ENCODE measurements around the gene MYRIP.
"Not testable (repeated sequence)": the region's sequence is repeated elsewhere in the genome, so short reads cannot be mapped to it uniquely, and the experiment has no call there.

The MYRIP gene

DNA sequence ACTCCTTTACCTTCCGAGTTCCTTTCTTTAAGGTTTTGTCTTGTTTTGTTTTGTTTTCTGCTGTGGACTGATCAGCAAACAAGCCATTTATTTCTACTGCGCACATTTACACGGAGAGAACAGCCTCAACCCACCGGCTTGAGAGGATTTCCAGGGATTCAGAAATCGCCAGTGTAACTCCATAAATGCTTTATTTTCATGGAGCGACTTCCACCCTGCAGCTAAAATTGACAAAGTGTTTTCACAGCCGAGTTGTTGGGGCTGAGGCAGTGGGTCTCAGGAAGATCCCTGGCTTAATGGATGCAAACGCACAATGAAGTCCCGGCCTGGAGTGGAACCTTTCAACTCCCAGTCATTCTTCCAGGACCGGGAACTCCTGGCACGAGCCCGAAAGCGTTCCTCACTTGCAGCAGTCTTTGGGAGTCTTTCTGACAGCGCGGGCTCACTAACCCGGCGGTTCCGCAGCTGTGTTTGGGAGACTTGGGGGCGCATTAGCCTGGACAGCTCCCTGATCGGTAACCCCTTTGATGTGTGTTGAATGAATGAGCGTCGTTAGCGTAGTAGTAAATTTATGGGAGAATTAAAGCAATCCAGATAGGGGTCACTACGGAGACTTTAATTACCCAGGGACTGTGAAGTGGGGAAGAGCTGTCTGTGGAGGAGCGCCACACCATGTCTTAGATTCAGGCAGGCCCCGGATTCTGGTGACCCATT lies 785 bp upstream of the MYRIP start:
- no peak for DNase-seq (ENCODE audit: low spot score)

DNA sequence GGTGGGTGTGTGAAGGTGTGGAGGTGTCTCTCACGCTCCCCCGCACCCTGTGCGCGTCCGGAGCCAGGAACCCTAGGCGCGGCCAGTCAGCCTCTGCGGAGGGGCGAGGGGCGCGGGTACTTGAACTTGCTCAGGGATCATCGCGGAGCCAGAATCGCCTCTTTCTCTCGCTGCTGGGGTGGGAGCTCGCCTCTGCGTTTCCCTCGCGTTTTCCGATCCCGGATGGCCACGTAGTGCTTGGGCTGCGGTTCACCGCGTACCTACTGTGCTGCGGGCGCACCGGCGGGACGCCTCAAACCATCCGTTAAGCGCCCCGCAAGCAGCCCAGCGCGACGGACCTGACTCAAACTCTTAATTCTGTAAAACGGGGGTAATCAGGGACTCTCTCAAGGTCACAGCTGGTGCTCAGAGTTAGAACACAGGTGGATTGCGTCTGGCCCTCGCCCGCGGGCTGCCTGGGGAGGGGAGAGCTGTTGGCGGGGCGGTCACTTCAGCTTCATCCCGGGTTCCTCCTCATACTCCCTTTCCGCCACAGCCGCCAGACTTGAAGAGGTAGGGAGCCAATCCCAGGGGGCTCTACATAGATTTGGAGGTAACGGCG lies 686 bp downstream of the MYRIP start:
- DNase-seq (ENCODE audit: low spot score), result no peak

DNA sequence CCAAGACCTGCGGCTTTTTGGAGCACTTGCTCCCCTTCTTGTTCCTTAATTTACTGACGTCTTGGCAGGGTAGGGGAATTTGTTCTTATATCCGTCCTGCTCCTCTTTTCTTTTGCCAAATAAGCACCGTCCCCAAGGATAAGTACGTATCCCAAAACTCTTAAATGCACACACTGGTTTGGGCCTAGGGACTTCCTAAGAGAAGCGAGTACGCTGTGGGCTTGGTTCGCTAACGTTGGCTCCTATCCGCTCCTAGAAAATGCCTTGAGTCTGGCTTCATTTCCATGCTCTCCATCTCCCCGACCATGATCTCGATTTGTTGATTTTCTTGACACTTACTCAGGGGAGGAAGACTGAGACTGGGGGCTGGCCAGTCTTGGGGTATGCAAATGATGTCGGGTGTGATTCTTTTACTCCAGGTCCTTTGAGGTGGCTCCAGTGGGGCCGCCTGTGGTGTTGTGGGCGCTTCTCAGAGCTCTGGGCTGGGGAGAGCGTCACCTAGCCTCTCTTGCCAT lies 1.3 kb downstream of the MYRIP start:
- DNase-seq (ENCODE audit: low spot score), result no peak

DNA sequence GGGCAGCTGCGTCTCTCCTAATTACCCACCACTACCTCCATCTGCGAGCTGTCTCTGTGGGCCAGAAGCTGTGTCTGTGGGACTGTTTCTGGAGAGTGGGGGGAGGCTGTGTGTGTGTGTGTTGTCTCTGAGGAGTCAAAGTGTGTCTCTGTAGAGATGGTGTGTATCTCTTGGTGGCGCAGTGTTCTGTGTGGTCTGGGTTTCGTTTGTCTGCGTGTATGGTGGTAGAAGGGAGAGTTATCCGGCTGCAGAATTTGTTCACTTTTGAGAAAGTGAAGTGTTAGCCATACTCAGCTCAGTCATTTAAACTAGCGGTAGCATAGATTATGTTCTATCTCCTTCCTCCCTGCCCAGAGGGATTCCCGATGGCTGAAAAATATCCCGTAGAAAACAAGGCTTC lies 2.2 kb downstream of the MYRIP start:
- no peak for DNase-seq (ENCODE audit: low spot score)

DNA sequence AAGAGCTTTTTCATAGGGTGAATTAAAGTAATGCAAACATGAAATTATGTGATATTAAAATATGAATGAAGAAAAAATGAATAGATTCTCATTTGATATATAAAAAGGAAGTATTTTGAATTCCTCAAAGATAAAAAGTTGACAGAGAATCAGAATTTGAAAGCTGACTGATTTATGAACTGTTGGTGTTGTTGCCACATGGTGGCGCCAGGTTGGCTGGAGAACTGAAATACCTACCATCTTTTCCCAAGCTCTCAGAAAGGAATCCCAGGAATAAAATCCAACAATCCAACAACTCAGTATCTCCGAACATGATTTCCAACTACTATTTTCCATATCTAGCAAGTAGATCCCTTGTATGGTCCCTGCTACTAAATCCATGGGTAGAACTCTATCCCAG lies 3.1 kb downstream of the MYRIP start:
- no peak for DNase-seq (ENCODE audit: low spot score)

DNA sequence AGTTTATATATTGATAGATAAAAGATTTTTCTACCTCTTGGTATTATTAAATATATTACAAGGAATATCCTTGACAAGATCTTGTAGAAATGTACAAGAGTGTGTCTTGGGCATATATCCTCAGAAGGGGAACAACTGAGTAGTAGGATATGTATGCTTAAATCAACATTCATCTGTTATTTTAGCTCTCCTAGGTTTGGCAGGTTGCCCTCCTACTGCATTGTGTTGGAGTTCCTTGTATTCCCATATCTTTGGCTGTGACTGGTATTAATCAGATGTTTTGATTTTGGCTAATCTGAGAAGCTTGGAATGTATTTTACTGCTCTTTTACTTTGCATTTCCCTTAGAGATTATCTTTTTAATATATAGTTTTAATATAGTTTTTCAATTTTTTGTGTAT lies 4.6 kb downstream of the MYRIP start:
- no peak for DNase-seq (ENCODE audit: low spot score)

DNA sequence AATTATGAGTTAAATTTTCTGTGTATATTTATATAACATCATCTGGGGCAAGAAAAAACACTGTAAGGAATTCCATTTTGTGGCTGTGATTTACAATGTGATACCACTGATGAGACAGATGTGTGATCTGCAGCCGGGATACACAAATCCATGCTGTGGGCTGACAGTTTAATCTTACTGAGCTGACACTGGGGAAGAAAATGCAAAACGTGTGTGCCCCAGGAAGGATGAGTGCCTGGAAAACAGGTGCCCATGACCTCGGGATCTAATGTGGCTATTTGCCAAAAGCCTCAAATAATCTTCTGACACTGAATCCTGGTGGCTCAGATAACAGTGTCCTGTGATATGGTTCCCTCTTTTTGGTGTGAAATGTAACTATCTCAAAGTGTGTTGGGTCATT lies 10.5 kb downstream of the MYRIP start:
- no peak for DNase-seq (ENCODE audit: low spot score)

DNA sequence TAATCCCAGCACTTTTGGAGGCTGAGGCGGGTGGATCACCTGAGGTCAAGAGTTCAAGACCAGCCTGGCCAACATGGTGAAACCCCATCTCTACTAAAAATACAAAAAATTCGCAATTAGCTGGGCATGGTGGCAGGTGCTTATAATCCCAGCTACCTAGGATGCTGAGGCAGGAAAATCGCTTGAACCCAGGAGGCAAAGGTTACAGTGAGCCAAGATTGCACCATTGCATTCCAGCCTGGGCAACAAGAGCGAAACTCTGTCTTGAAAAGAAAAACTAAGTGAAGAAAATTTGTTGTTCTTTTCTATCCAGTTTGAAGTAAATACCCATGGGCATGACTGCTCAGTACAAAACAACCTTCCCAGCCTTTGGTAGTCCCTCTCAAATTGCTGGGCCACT lies 24.4 kb downstream of the MYRIP start:
- DNase-seq (ENCODE audit: low spot score), result not testable (repeated sequence)

DNA sequence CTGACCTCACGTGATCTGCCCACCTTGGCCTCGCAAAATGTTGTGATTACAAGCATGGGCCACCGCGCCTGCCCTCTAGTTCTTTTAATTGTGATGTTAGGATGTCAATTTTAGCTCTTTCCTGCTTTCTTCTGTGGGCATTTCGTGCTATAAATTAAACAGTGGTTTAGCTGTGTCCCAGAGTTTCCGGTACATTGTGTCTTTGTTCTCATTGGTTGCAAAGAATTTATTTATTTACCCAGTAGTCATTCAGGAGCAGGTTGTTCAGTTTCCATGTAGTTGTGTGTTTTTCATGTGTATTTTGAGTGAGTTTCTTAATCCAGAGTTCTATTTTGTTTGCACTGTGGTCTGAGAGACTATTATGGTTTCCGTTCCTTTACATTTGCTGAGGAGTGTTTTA lies 30.1 kb downstream of the MYRIP start:
- DNase-seq (ENCODE audit: low spot score), result no peak

DNA sequence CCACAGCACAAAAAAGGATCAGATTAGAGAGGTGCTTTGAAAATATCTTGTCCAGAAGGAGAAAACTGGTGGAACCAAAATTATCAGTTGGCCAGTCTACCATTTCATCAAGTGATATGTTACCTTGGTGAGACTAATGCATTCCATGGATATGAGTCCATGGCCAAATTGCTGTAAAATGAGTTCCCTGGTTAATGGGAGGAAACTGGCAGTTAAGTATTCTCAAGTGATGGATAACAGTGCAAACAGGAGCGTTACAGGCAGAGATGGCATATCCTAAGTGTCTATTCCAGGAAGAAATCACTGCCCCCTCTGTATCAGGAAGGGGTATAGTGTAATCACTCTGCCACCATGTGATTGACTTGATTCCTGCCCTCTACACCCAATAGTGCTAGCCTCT lies 34.0 kb downstream of the MYRIP start:
- DNase-seq (ENCODE audit: low spot score), result no peak

DNA sequence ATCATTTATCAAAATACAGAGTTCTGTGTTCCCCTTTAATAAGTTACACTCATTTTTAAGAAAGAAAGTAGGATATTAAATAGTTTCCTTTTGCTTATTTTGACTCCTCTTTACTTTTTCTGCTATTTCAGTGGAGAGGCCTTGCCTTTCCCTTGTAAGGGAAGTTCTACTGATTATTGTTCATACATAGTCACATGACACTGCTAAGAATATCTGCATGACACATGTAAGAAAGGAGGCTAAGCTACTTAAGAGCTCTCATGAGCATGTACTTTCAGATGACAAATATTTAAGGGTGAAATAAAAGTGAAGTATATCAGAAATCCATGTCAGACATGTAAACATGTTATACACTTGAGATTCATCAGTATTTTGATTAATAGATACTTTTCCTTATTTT lies 39.0 kb downstream of the MYRIP start:
- DNase-seq (ENCODE audit: low spot score), result no peak

DNA sequence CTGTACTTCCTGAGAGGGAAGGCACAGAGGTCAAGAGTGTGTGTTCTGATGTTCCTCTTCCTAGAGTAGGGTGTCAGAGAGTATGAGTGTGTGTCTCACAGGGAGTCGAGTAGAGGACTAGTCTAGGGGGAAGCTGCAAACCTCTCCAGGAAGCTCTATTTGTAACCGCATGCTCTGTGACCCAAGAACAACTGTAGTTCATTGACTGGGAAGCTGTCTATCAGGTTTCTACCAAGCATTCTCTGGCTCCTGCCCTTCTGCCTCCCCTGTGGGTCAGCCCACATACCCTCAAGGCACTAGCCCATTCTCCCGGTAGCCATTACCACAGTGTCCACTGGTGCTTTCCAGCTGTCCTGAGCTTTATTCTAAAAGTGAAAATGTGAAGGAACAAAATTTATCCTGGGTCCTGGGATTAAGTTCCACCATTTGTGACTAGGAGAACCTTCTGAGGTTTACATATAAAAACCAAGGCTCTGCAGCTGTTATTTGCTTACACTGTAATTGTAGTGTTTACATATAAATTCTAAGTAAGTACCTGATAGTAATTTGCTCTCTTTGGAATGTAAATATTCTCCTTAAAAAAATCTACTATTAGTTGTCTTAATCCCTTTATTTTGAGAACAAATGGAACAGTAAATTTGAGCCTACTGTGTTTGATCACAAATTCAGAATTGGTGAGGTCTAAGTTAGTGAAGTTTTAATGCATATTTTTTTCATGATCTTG lies 40.7 kb downstream of the MYRIP start:
- no peak for DNase-seq (ENCODE audit: low spot score)

DNA sequence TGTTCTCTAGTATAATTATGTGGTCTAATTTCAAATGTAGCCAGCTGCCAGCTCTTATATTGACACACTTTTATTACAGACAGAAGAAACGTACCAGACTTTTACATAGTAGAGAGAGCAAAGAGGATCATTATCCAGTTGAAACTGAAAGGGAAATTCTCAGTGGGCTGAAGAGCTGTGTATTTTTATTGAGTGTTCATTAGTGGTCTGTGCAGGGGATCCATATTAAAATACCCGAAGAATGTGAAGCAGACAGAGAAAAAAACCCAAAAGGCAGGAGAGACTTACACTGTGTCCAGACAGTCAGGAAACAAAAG lies 41.3 kb downstream of the MYRIP start:
- DNase-seq (ENCODE audit: low spot score), result no peak

DNA sequence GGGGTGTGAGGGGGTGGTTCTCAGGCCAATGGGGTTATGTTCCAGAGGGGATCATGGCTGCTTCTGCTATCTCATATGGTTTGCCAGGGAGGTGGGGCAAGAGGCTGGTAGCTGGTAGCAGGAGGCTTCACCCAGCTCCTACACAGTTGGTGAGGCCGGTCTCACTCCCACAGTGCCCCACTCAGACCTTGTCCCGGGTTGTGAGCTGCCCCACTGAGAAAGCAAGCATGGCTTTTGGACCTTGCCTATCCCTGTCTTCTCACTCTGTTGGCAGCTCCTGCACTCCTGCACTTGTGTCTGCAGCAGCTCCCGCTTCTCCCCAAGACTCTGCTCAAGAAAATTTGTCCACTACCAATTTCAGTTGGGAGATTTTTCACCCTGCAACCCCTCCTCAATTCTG lies 46.1 kb downstream of the MYRIP start:
- DNase-seq (ENCODE audit: low spot score), result no peak

DNA sequence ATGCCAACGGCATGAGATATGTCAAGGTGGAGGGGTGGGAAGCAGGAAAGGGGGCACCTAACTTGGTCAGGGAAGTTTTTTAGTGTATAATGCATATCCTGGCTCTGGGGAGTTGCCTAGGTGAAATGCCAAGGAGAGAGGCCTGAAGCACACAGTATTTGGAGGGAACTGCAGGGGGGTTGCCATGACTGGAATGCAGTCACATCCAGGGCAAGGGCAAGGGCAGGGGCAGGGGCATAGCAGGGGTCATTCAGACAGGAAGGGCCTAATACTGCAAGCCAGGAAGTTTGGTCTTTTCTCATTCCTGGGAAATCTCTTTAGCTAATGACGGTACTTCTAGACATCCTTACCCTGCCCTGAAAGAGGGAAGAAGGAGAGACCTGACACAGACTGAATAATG lies 60.5 kb downstream of the MYRIP start:
- DNase-seq (ENCODE audit: low spot score), result no peak

DNA sequence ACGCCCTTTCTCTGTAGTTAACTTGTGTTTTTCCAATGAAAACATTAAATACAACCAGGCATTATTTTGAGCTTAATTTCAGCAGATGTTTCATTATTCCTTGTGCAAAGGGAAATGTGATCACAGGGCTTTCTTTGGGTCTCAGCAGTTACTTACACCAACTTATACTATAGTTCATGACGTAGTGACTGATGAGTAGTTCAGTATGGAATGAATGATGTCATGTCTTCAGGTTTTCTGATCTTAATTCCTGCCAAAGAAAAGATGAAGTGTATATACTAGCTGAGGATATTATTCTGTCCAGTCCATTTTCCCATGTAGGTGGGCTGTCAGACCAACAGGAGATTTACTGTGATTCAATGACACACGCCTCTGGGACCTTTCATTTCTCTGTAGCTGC lies 61.3 kb downstream of the MYRIP start:
- DNase-seq (ENCODE audit: low spot score), result no peak

DNA sequence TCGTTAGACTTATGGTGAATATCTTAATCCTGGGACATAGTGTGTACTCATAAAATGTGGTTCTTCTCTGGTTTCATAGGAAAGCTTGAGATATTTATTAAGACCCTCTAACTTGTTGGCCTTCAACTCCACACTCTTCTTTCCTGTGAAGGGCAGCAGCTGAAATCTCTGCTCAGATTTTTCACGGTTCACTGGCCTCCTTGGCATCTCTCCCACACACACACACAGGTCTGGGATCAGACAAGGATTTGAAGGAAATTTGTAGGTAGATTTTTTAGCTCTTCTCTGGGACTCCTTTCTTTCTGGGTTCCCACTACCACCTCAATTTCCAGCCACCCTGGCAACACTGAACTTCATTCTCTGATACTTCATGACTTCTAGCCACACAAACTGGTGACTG lies 70.2 kb downstream of the MYRIP start:
- no peak for DNase-seq (ENCODE audit: low spot score)

DNA sequence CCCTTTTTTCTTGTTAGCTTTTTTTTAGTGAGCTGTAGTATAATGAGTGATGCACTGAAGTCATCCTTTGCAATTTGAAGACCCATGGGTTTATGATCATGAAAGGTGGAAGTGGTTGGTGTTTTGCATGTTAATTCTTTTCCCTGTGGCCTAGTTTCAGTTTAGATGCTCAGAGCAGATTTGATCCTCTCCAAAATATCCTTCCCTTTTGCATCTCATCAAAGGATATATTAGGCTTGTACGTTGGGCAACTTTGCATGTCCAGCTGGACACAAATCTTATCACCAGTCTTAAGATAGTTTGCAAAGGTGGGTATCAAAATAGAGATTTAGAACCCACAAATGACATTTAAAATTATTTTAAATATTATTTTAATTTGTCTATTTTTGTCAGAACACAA lies 72.7 kb downstream of the MYRIP start:
- no peak for DNase-seq (ENCODE audit: low spot score)

DNA sequence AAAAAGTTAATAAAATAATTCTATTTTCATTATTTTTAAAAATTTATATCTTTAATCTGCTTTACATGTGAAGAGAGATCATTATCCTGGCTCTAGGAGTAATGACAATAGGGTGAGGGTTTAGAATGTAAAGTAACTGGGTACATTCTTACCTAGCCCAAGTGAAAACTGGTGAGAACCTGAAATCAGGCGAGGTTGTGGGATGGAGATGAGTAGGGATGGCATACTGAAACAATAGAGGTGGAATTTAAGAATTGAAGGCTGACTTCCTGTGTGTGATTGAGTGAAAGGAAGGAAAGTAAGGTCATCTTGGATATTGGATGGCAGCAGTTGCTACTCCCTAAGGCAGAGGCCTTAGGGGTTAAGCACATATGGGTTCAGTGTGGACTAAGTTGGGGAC lies 82.7 kb downstream of the MYRIP start:
- DNase-seq (ENCODE audit: low spot score), result no peak

DNA sequence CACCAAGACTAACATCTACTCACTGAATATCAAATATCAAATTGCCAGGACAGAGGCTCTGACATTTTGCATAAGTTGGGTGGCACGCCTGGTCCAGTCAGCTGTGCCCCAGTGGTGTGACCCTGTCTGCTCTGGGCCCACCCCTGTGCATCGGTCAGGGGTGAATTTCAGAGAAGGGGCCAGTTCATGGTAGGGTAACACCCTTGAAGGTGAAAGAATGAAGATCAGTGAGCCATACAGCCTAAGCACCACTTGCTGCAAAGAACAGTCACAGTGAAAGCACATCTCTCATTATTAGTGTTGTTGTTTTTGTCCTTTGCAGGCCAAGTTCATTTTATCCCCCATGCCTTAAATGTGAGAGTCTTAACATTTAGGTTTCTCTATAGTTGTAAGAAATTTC lies 86.8 kb downstream of the MYRIP start:
- no peak for DNase-seq (ENCODE audit: low spot score)

DNA sequence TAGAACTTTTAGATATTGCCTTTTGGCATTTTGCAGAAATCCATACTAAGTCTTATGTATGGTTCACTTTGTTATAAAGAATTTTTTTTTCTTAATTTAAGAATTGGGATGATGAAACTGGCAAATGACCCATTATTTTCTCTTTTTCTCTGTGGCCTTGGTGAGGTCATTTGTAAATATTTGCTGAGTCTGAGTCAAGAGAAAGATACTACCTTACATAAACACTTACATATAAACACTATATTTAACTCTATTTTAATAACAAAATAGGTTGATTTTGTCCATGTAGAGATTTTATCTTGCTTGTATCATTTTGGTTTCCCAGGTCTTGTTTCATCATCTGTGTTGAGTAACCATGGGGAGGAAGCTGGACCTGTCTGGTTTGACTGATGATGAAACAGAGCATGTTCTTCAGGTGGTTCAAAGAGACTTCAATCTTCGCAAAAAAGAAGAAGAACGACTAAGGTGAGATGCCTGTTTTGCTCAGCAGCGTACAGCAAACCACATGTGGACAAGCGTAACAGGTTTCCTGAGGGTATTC lies 91.1 kb downstream of the MYRIP start:
- DNase-seq (ENCODE audit: low spot score), result no peak

DNA sequence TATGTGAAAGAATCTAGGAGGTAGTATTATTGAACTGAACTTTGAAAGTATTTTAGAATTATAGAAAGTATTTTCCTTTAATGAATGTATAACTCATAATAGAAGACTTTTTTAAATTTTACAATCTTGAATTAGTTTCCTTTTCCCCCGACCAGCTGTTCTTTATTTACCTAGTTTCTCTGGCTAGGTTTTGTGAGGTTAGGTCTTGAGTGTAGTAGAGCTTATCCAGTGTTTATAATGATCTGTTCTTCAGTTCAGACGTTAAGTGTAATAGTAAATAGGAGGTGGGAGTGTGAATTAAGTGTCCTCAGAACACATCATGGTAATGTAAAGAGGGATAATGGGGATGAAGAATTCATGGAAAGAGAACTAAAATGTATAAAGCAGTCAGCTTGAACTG lies 93.8 kb downstream of the MYRIP start:
- DNase-seq (ENCODE audit: low spot score), result no peak

DNA sequence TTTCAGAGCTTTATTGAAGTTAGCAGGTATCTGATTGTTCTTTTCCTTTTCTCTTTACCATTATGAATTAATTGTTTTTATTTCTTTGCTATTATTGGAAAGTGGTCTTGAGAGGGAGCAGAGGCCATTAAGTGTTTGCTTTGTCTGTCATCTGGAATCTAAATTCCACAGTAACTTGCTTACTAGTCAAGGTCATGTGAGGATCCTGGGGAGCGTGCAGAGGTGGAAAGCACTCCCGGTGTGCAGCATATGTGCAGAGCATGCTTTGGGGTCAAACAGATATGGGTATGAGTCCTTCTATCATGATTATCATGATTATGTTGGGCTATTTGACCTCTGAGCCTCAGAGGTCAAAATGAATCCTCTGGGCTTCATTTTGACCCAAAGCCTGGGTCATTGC lies 96.4 kb downstream of the MYRIP start:
- no peak for DNase-seq (ENCODE audit: low spot score)

Measured in CD4-positive, alpha-beta T cell treated with Interleukin-2 at 100 ng/mL for 4 hours (primary cell).